LNCaP clone FGC (cell line): ENCODE results near the gene RPRD2.

ENCODE experiments used
- DNase-seq: peaks from one replicate; pipeline ENCODE4 v3.0.0-alpha.2; 2011; ENCODE audit warnings: low read depth
- H3K4me3 ChIP-seq: 2 replicates; pipeline ENCODE4 v1.5.1; 2011; ENCODE audit warnings: mild to moderate bottlenecking, low read depth, low read length, control low read depth
- CTCF ChIP-seq: IDR thresholded peaks from 2 replicates; pipeline ENCODE4 v1.5.1; 2012; ENCODE audit warnings: mild to moderate bottlenecking; ENCODE audit not compliant: control insufficient read depth, insufficient read depth; ENCODE audit errors: extremely low read depth

RPRD2 gene

GRCh38 chr1:150406483-150406882 is 42.5 kb downstream of the RPRD2 start:
- H3K4me3 ChIP-seq: no peak overlapping the region
- no peak for TF ChIP-seq CTCF
- DNase-seq: no peak

GRCh38 chr1:150407330-150407729 is 43.4 kb downstream of the RPRD2 start:
- no peak overlapping the region for H3K4me3 ChIP-seq
- DNase-seq: no peak
- no peak for TF ChIP-seq CTCF

- H3K4me3 ChIP-seq: no peak overlapping the region
- DNase-seq: no peak
- no peak for TF ChIP-seq CTCF
These were observed 44.9 kb downstream of the RPRD2 start for GRCh38 chr1:150408800-150409199.

GRCh38 chr1:150409504-150410362 is 45.8 kb downstream of the RPRD2 start:
- H3K4me3 ChIP-seq: no peak overlapping the region
- no peak for DNase-seq
- no peak for TF ChIP-seq CTCF

- TF ChIP-seq CTCF: no peak
- no peak overlapping the region for H3K4me3 ChIP-seq
- DNase-seq: no peak
These were observed 46.7 kb downstream of the RPRD2 start for GRCh38 chr1:150410582-150411101.

- no peak for DNase-seq
- no peak overlapping the region for H3K4me3 ChIP-seq
- TF ChIP-seq CTCF: no peak
These were observed 50.6 kb downstream of the RPRD2 start for GRCh38 chr1:150414592-150414991.
